ENCODE measurements around the gene NFATC1.
"Not testable (repeated sequence)": the region's sequence is repeated elsewhere in the genome, so short reads cannot be mapped to it uniquely, and the experiment has no call there.

The NFATC1 gene

GRCh38 chr18:79479116-79479760 is 83.5 kb downstream of the NFATC1 start:
- DNase-seq, result no peak

GRCh38 chr18:79479761-79480161 is 84.0 kb downstream of the NFATC1 start:
- DNase-seq, result no peak

DNA sequence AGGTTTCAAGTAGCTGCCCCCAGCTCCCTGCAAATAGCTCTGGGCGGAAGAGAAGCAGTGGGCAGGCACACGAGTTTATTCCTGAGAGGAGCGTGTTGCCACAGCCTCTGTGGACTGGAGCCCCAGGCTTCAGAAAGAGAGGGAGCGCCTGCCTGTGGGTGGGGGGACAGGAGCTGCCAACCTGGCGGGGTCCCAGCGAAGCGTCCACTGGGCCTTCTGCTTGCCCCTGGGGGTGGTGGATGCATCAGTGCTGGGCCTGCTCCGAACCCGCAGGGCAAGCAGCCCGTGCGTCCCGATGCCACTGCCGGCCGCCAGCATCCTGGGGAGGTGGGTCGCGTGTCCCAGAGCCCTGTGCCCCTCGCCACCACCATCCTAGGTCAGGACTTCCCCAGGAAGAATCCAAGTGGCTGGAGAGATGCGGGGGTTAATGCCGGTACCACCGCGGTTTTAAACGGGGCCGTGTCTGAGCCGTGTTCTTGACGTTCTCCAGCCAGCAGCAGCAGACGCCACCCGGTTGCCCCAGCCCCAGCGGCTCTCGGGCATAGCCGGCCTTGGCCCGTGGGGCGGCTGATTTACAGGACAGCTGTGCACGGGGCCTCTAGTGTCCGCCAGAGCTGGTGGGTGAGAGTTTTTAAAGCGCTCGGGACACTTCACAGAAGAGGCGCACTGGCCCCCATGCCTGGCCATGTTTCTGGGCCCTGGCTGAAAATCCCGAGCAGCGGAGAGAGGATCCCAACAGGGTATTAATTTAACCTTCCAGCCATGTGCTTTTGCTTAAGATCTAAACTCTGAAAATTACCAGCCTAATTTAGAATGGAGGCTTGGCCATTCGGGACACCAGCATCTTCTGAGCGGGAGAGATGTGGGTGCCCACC is 84.7 kb downstream of the NFATC1 start:
- DNase-seq, result no peak

- no peak for DNase-seq
Observed at GRCh38 chr18:79481046-79481790, 85.5 kb downstream of the NFATC1 start.

- not testable (repeated sequence) for DNase-seq
Observed at GRCh38 chr18:79483393-79483792, 87.7 kb downstream of the NFATC1 start.

DNA sequence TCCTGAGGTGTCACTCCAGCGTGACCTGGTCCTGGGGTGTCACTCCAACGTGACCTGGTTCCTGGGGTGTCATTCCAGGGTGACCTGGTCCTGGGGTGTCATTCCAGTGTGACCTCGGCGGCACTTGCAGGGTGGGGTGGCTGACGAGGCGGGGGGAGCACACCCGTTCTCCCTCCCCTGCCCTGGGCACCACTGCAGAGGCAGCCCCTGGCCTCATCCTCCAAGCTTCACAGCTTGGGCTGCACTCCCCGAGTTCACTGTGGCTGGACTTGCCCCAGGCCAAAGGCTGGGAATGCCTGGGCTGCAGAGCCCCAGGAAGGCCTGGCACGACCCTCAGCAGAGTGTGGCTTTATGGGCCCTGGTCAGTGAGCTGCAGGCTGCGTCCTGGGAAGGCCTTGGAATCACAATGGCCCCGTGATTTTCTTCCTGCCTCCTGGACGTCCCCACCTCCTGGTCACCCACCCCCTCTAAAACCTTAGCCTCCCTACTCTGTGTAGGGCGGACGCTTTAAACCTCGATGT is 88.3 kb downstream of the NFATC1 start:
- no peak for DNase-seq

DNA sequence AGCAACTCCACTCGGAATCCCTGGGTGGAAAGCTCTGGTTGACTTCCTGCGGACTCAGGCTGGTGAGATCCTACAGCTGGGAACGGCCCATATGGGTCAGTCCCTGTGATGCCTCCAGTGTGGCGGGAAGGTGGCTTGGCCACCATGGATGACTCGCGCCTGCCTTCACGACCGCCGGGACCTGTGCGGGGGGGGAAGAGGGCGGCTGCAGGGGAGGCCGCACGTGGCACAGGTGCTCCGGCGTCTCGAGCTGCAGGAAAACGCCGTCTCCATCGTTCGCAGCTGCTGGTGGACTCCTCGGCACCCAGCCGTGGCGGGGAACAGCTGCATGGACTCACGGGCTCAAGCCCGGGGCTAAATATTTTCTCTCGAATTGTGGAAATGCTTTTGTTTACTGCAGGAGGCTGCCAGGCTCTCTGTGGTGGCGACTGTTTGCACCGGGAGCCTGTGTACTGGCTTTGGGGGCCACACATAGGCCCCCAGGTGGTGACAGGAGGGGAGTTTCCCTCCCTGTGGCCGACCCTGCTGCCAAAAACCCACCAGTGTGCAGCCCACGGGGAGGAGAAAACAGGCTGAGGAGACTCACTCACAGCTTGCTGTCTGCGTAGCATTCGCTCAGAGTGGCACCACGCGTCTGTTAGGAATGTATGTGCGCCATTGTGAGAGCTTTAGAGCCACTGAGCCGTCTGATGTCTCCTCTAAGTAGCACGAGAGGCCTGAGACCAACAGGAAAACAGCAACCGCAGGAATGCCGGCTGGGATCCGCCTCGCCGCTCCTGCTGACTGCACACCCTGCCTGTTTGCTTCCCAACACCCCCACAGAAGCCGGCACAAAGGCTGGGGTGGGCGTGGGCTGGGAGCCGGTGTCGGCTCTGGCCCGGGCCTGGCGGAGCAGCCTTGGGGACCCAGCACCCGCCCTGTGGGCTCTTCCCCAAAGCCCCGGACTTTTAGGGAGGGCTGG is 89.2 kb downstream of the NFATC1 start:
- DNase-seq, result no peak

DNA sequence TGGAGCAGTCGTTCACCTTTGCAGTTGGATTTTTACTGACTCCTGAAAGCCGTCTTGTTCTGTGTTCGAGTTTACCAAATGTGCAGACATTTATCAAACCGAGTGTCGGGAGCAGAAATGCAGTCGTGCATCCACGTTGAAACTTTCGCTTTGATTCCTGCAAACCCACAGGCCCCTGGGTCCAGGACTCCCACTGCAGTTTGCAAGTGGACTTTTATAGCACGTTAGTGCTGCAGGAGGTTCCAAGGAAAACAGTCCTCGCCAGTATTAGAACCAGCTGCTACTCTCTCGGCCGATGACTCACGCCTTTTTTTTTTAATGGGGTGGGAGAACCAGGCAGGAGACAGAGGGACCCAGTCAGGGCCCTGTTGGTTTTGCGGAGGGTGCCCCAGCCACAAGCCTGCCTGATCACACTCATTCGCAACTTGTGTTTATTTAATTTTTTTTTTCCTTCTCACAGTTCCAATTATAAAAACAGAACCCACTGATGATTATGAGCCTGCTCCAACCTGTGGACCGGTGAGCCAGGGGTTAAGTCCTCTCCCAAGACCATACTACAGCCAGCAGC is 90.1 kb downstream of the NFATC1 start:
- no peak for DNase-seq

GRCh38 chr18:79486356-79487182 is 90.8 kb downstream of the NFATC1 start:
- no peak for DNase-seq

DNA sequence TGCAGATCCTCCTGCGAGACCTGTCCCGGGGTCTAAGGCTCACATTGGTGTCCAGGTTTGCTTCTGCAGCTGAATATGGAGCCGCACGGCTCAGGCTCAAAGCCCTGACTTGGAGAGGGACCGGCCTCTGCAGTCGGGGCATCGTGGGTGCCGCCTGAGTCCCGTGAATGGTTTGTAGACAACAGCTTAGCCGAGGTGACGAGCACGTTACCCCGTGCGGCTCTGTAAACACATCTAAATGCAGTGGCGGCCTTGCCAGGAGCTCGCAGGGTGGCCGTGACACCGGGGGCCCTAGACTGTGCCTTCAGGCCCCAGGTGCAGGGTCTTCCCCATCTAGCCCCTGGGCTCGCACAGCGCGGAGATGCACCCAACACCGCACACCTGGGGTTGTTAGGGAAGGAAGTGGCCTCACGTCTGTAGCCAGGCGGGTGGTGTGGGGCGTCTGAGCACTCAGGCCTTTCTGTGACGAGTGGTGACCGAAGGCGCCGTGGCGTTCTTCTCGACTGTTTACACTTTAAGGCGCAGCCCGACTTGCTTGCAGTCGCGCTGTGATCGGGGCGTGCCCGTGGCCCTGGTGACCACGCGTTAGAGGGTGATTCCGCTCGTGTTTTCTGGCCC is 91.6 kb downstream of the NFATC1 start:
- DNase-seq, result no peak

- DNase-seq, result no peak
Observed at GRCh38 chr18:79487801-79488201, 92.1 kb downstream of the NFATC1 start.

DNA sequence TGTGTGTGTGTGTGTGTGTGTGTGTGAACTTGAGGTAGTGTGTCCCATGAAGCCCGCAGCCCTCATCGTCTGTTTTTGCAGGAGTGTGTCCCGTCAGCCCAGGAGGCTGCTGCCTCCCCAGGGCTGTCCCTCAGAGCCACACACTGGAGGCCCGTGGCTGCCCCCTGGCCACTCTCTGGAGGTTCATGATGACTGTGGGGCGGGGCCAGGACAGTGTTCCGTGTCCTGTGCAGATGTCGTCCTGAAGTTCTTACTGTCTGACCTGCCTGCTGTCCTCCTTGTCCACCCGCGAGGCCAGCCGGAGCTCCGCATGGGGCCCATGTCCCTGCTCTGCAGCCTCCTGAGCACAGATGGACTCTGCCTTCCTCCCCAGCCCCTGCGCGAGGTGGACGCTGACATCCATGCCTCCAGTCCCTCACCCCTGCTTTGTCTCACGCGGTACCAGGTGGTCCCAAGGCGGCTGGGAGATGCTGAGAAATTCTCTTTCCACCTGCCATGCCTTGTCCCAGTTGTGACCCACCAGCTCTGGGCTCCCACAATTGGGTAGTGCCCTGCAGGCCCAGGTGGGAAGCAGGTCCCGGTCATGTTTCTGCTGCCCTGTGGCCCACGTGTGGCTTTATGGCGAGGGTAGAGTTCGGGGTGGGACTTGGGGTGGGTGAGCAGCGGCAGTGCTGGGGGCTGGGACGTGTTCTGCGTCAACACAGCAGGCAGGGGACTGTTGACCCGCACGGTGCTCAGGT is 92.8 kb downstream of the NFATC1 start:
- DNase-seq, result no peak

- no peak for DNase-seq
Observed at GRCh38 chr18:79489051-79489898, 93.5 kb downstream of the NFATC1 start.

- DNase-seq, result no peak
Observed at GRCh38 chr18:79489899-79490625, 94.3 kb downstream of the NFATC1 start.

GRCh38 chr18:79490626-79491041 is 94.9 kb downstream of the NFATC1 start:
- DNase-seq, result no peak

DNA sequence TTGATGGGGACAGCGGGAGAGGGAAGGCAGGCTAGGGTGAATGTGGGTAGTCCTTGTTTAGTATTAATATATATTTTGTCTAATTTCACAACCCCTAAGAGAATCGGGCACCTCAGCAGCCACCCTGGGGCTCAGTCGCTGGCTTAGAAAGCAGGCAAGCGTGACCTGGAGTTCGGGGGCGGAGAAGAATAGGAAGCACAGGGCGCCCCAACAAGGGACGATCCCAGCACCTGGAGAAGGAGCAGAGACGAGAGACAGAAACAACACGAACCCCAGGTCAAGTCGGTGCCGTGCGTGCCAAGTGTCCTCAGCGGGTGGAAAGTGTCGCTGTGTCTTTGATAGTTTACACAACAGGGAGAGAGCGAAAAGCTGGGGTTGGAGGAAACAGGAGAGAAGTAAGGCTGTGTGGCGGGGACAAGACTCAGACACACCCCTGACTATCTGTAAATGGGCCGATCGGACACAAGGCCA is 95.4 kb downstream of the NFATC1 start:
- DNase-seq, result no peak

DNA sequence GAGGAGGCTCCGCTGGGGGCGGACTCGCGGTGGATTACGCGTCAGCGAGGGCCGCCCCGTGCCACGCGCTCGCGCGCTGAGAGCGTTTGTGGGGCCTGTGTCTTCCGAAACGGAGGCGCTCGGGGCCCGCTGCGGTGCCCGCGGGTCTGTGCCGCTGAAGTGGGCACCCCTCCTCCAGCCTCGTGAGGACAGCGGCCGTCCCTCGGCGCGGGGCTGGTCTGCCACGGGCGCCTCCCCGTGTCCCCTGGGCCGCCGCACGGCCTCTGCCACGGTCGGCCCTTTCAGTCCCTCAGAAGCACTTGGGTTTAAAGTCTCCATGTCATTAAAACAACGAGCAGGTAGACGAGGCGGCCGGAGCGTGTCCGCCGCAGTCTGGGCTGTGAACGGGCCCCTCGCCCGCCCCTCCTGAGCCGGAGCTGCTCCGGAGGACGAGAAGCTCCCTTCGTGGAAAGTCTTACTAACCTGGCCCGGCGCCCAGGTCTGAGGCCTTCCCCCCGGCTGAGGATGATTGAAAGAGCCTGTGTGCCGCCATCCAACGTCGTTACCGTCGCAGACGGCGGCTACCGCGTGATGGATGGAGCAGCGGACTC is 97.6 kb downstream of the NFATC1 start:
- no peak for DNase-seq

All from activated CD4-positive, alpha-beta T cell treated with anti-CD3 and anti-CD28 coated beads for 48 hours (primary cell).